H9 (cell line): ENCODE data around the gene HOXC11. TPM values are rescaled to one million over a fixed set of nuclear protein-coding genes. Genes with fewer than 3 reads are reported as not detected.

Source experiments
- DNase-seq: peaks from one replicate; pipeline ENCODE4 v3.0.0-alpha.2; 2017
- H2AFZ ChIP-seq: one replicate; pipeline ENCODE4 v1.6.1; 2013; ENCODE audit warnings: mild to moderate bottlenecking, low read length, control low read depth, moderate library complexity
- H2AK5ac ChIP-seq: 2 replicates; pipeline ENCODE4 v1.6.1; 2013; ENCODE audit warnings: low read length, control low read depth, mixed read lengths; ENCODE audit not compliant: insufficient read length
- H2BK120ac ChIP-seq: one replicate; pipeline ENCODE4 v1.6.1; 2013; ENCODE audit warnings: low read depth, mild to moderate bottlenecking, low read length, control low read depth, inconsistent platforms; ENCODE audit not compliant: poor library complexity, severe bottlenecking
- H2BK12ac ChIP-seq: 2 replicates; pipeline ENCODE4 v1.6.1; 2013; ENCODE audit warnings: low read length, control low read depth, mixed read lengths, low read depth; ENCODE audit not compliant: insufficient read length
- H2BK15ac ChIP-seq: 2 replicates; pipeline ENCODE4 v1.6.1; 2013; ENCODE audit warnings: low read depth, low read length, control low read depth
- H2BK20ac ChIP-seq: one replicate; pipeline ENCODE4 v1.6.1; 2013; ENCODE audit warnings: low read depth, mild to moderate bottlenecking, low read length, control low read depth, inconsistent platforms; ENCODE audit not compliant: poor library complexity, severe bottlenecking
- H2BK5ac ChIP-seq: 2 replicates; pipeline ENCODE4 v1.6.1; 2013; ENCODE audit warnings: low read length, control low read depth, mixed read lengths; ENCODE audit not compliant: insufficient read length
- H3K14ac ChIP-seq: 2 replicates; pipeline ENCODE4 v1.6.1; 2013; ENCODE audit warnings: low read length, control low read depth; ENCODE audit not compliant: insufficient read depth
- H3K18ac ChIP-seq: 2 replicates; pipeline ENCODE4 v1.6.1; 2013; ENCODE audit warnings: low read depth, mild to moderate bottlenecking, mixed read lengths, low read length, control low read depth; ENCODE audit not compliant: insufficient read length
- H3K23ac ChIP-seq: 2 replicates; pipeline ENCODE4 v1.6.1; 2013; ENCODE audit warnings: low read length, control low read depth, mixed read lengths, low read depth; ENCODE audit not compliant: insufficient read length
- H3K23me2 ChIP-seq: 2 replicates; pipeline ENCODE4 v1.6.1; 2013; ENCODE audit warnings: low read depth, mild to moderate bottlenecking, mixed read lengths, low read length, control low read depth; ENCODE audit not compliant: insufficient read length, poor library complexity, severe bottlenecking
- H3K27ac ChIP-seq: 2 replicates; pipeline ENCODE4 v1.5.1; 2013; ENCODE audit warnings: low read length, control low read depth, mixed read lengths, low read depth; ENCODE audit not compliant: insufficient read length
- H3K27me3 ChIP-seq: 2 replicates; pipeline ENCODE4 v1.6.1; 2013; ENCODE audit warnings: low read length, control low read depth, inconsistent platforms; ENCODE audit not compliant: insufficient read depth
- H3K4ac ChIP-seq: 2 replicates; pipeline ENCODE4 v1.6.1; 2013; ENCODE audit warnings: low read depth, mild to moderate bottlenecking, control low read depth, inconsistent platforms, low read length, moderate library complexity
- H3K4me1 ChIP-seq: 2 replicates; pipeline ENCODE4 v1.6.1; 2013; ENCODE audit warnings: low read length, control low read depth, inconsistent platforms; ENCODE audit not compliant: insufficient read depth
- H3K4me2 ChIP-seq: 2 replicates; pipeline ENCODE4 v1.6.1; 2013; ENCODE audit warnings: low read length, control low read depth, mixed read lengths; ENCODE audit not compliant: insufficient read length, insufficient read depth
- H3K56ac ChIP-seq: 2 replicates; pipeline ENCODE4 v1.6.1; 2013; ENCODE audit warnings: low read depth, mild to moderate bottlenecking, mixed read lengths, low read length, control low read depth; ENCODE audit not compliant: insufficient read length
- H3K79me1 ChIP-seq: 2 replicates; pipeline ENCODE4 v1.6.1; 2013; ENCODE audit warnings: low read depth, mild to moderate bottlenecking, moderate library complexity, low read length, control low read depth, inconsistent platforms; ENCODE audit not compliant: insufficient read depth, poor library complexity, severe bottlenecking
- H3K79me2 ChIP-seq: 2 replicates; pipeline ENCODE4 v1.6.1; 2013; ENCODE audit warnings: low read length, control low read depth, inconsistent platforms; ENCODE audit not compliant: insufficient read depth
- H3K9ac ChIP-seq: 2 replicates; pipeline ENCODE4 v1.6.1; 2013; ENCODE audit warnings: low read length, control low read depth, mixed read lengths; ENCODE audit not compliant: insufficient read length; ENCODE audit errors: extremely low read depth
- H3K9me3 ChIP-seq: one replicate; pipeline ENCODE4 v1.6.1; 2013; ENCODE audit warnings: low read depth, low read length, inconsistent platforms; ENCODE audit not compliant: control insufficient read depth
- H3T11ph ChIP-seq: one replicate; pipeline ENCODE4 v1.6.1; 2013; ENCODE audit warnings: mild to moderate bottlenecking, low read length, control low read depth, inconsistent platforms
- H4K20me1 ChIP-seq: one replicate; pipeline ENCODE4 v1.6.1; 2013; ENCODE audit not compliant: control insufficient read depth, insufficient read length, insufficient read depth
- H4K5ac ChIP-seq: 2 replicates; pipeline ENCODE4 v1.6.1; 2013; ENCODE audit warnings: low read depth, mild to moderate bottlenecking, mixed read lengths, low read length, control low read depth; ENCODE audit not compliant: insufficient read length
- H4K8ac ChIP-seq: replicated peaks from 2 replicates; pipeline ENCODE4 v1.6.1; 2013; ENCODE audit warnings: low read length, control low read depth, mixed read lengths, low read depth; ENCODE audit not compliant: insufficient read length
- H4K91ac ChIP-seq: 2 replicates; pipeline ENCODE4 v1.6.1; 2013; ENCODE audit warnings: low read depth, mild to moderate bottlenecking, moderate library complexity, mixed read lengths, low read length, control low read depth; ENCODE audit not compliant: insufficient read length
- H3K27ac Mint-ChIP-seq, 3 experiments: 2 replicates in 2 of 3; 3 replicates in 1 of 3; pipeline ENCODE4 v1.8.0; 2020 to 2021; ENCODE audit warnings: mixed read lengths in 3 of 3, mild to moderate bottlenecking in 1 of 3, moderate library complexity in 1 of 3
- H3K27me3 Mint-ChIP-seq: 2 replicates; pipeline ENCODE4 v1.8.0; 2021; ENCODE audit warnings: low read depth, mild to moderate bottlenecking, moderate library complexity, mixed read lengths
- H3K36me3 Mint-ChIP-seq, 3 experiments: 2 replicates in 2 of 3; 3 replicates in 1 of 3; pipeline ENCODE4 v1.8.0; 2020 to 2021; ENCODE audit warnings: low read depth in 3 of 3, mixed read lengths in 3 of 3; ENCODE audit not compliant: insufficient read depth in 1 of 3
- H3K4me1 Mint-ChIP-seq, 2 experiments: 2 replicates each; pipeline ENCODE4 v1.8.0; 2020; ENCODE audit warnings: mixed read lengths in 2 of 2
- H3K4me3 Mint-ChIP-seq, 2 experiments: 2 replicates in 1 of 2; 3 replicates in 1 of 2; pipeline ENCODE4 v1.8.0; 2020 to 2021; ENCODE audit warnings: mild to moderate bottlenecking in 2 of 2, mixed read lengths in 2 of 2, moderate library complexity in 1 of 2
- H3K9me3 Mint-ChIP-seq, 2 experiments: 2 replicates in 1 of 2; 3 replicates in 1 of 2; pipeline ENCODE4 v1.8.0; 2020; ENCODE audit warnings: mild to moderate bottlenecking in 2 of 2, mixed read lengths in 2 of 2, moderate library complexity in 1 of 2
- CTCF ChIP-seq: fragments of 200-600 bp; sonication (generic); conservative IDR thresholded peaks from 3 replicates; pipeline ENCODE4 v1.8.0; 2021; ENCODE audit warnings: antibody characterized with exemption, mild to moderate bottlenecking
- WGBS: extraction: QIAGEN DNeasy Blood & Tissue Kit; methylation state at CpG from one replicate; pipeline ENCODE4 v1.1.7; 2013; ENCODE audit warnings: missing lambda C conversion rate, low lambda C conversion rate, mixed read lengths; ENCODE audit not compliant: insufficient read length; ENCODE audit errors: extremely low coverage; 5-methylcytosine and 5-hydroxymethylcytosine counted together
- total RNA-seq: library from RNA; stranded (reverse); gene quantifications from 2 replicates; pipeline ENCODE4 v1.2.1, GENCODE V29; 2021

Gene HOXC11
- total RNA-seq, 1 experiment from 2014 or later, result not detected

- Mint-ChIP-seq H3K9me3 (peaks cover 2 to 14% of the 10 kb centered on the region in 2 experiments; a peak in 1 of 5 replicates), H3K27ac (no peak overlapping the region), H3K4me1 (peaks cover 8 to 12% of the 10 kb centered on the region in 2 experiments; a peak in 3 of 4 replicates), H3K27me3 (peaks cover 100% of the 10 kb centered on the region), H3K36me3 (no peaks in the 10 kb centered on the region; a peak in 1 of 7 replicates), H3K4me3 (no peak overlapping the region)
- Histone ChIP-seq H3K9ac (no peak overlapping the region), H2BK5ac (no peak overlapping the region), H3K23ac (no peak overlapping the region), H3K79me2 (no peaks in the 10 kb centered on the region), H2BK20ac (no peak overlapping the region), H3K56ac (no peak overlapping the region), H2BK12ac (no peak overlapping the region), H3K27ac (no peak overlapping the region), H3T11ph (no peak overlapping the region), H3K79me1 (no peaks in the 10 kb centered on the region), H3K27me3 (peaks cover 95% of the 10 kb centered on the region), H3K14ac (no peak overlapping the region), H4K20me1 (no peaks in the 10 kb centered on the region), H3K9me3 (no peaks in the 10 kb centered on the region), H3K4me2 (no peak overlapping the region), H2AK5ac (no peak overlapping the region), H2BK15ac (no peak overlapping the region), H2BK120ac (no peak overlapping the region), H2AFZ (no peak overlapping the region), H4K5ac (no peak overlapping the region), H3K4ac (no peak overlapping the region), H4K8ac (no peak overlapping the region), H3K4me1 (no peaks in the 10 kb centered on the region), H3K23me2 (no peaks in the 10 kb centered on the region), H3K18ac (no peak overlapping the region), H4K91ac (no peak overlapping the region)
- no CpG with 5 or more reads among the region's 38 CpGs for WGBS
- DNase-seq, result no peak
- TF ChIP-seq CTCF, result no peak
These were observed 9.3 kb upstream of the HOXC11 start for GRCh38 chr12:53963434-53964314.
